Measurements from ENCODE around the gene PLAC9.
"Not testable (repeated sequence)": the region's sequence is repeated elsewhere in the genome, so short reads cannot be mapped to it uniquely, and the experiment has no call there.

- not testable (repeated sequence) for TF ChIP-seq CTCF (IDR thresholded peaks at IDR 0.05; ENCODE audit: low read length); EZH2 (optimal IDR thresholded peaks at IDR 0.05; ENCODE audit: low read depth, low read length); EZH2phosphoT487 (IDR thresholded peaks at IDR 0.05; ENCODE audit: low read length)
These were observed 1.2 kb downstream of the PLAC9 start for GRCh38 chr10:80133687-80134086.

Measured in MM.1S (cell line).